HL-60 (cell line): ENCODE measurements around the gene PRELID2.

Source experiments
- DNase-seq, 2 experiments: peaks; one replicate each; pipeline ENCODE4 v3.0.0-alpha.2; 2010 to 2020; ENCODE audit warnings: low read depth in 1 of 2, low spot score in 1 of 2
- H3K27ac ChIP-seq: fragments of 250-450 bp; sonication (Bioruptor Pico); replicated peaks from 2 replicates; pipeline ENCODE4 v1.5.1; 2020; ENCODE audit warnings: mild to moderate bottlenecking, moderate library complexity
- H3K27me3 ChIP-seq: fragments of 250-450 bp; sonication (Bioruptor Pico); 2 replicates; pipeline ENCODE4 v1.5.1; 2021; ENCODE audit warnings: mild to moderate bottlenecking, moderate library complexity; ENCODE audit not compliant: insufficient read depth, poor library complexity, severe bottlenecking
- H3K4me3 ChIP-seq: replicated peaks from 2 replicates; pipeline ENCODE4 v1.5.1; 2011; ENCODE audit warnings: mild to moderate bottlenecking, control low read depth, low read length; ENCODE audit not compliant: insufficient read depth
- CTCF ChIP-seq: IDR thresholded peaks from one replicate; pipeline ENCODE4 v1.5.1; 2011; ENCODE audit warnings: low read length, control low read depth, inconsistent platforms; ENCODE audit not compliant: insufficient read depth
- GABPA ChIP-seq: IDR thresholded peaks from 2 replicates; pipeline ENCODE4 v1.6.1; 2012; ENCODE audit warnings: low read depth
- POLR2AphosphoS5 ChIP-seq: IDR thresholded peaks from 2 replicates; pipeline ENCODE4 v1.6.1; 2012; ENCODE audit warnings: low read depth
- REST ChIP-seq: IDR thresholded peaks from 2 replicates; pipeline ENCODE4 v1.6.1; 2012; ENCODE audit warnings: low read depth; ENCODE audit not compliant: insufficient replicate concordance
- SPI1 ChIP-seq: IDR thresholded peaks from 2 replicates; pipeline ENCODE4 v1.6.1; 2012; ENCODE audit warnings: low read depth, mild to moderate bottlenecking, borderline replicate concordance

The PRELID2 gene

GRCh38 chr5:145853781-145854376 lies 18.7 kb upstream of the PRELID2 start:
- Histone ChIP-seq H3K4me3 (no peak overlapping the region), H3K27ac (no peak overlapping the region), H3K27me3 (no peaks in the 10 kb centered on the region)
- TF ChIP-seq CTCF = no peak
- TF ChIP-seq SPI1 = no peak
- TF ChIP-seq REST = no peak
- no peak for TF ChIP-seq GABPA
- no peak for TF ChIP-seq POLR2AphosphoS5
- no peak for DNase-seq

GRCh38 chr5:145852990-145853389 lies 17.8 kb upstream of the PRELID2 start:
- no peak overlapping the region for H3K4me3 ChIP-seq
- H3K27me3 ChIP-seq = no peaks in the 10 kb centered on the region
- no peak for DNase-seq
- no peak for TF ChIP-seq GABPA
- TF ChIP-seq SPI1 = no peak
- no peak overlapping the region for H3K27ac ChIP-seq

GRCh38 chr5:145848854-145849253 lies 13.7 kb upstream of the PRELID2 start:
- Histone ChIP-seq H3K27me3 (no peaks in the 10 kb centered on the region), H3K27ac (no peak overlapping the region), H3K4me3 (no peak overlapping the region)
- TF ChIP-seq POLR2AphosphoS5 = no peak
- no peak for TF ChIP-seq CTCF
- DNase-seq = no peak

GRCh38 chr5:145847499-145848497 lies 12.7 kb upstream of the PRELID2 start:
- H3K27ac ChIP-seq = no peak overlapping the region
- DNase-seq = no peak

More at GRCh38 chr5:145847499-145848497, 12.7 kb upstream of the PRELID2 start:
- TF ChIP-seq CTCF = no peak
- no peak for TF ChIP-seq SPI1
- TF ChIP-seq POLR2AphosphoS5 = no peak
- no peak for TF ChIP-seq REST
- no peak for TF ChIP-seq GABPA
- Histone ChIP-seq H3K4me3 (no peak overlapping the region), H3K27me3 (no peaks in the 10 kb centered on the region)
